Heart left ventricle (tissue), 16 donors: ENCODE data around the gene JDP2. TPM values are rescaled to one million over a fixed set of nuclear protein-coding genes. Genes with fewer than 3 reads are reported as not detected.

Experiments
- ATAC-seq, 4 donors: fragments of 200-7000 bp; cut with Tn5 transposase; one replicate each; pipeline ENCODE4 v1.9.1; 2020 to 2022; ENCODE audit warnings: moderate library complexity in 4 of 4, mild to moderate bottlenecking in 3 of 4, moderate number of reproducible peaks in 1 of 4
- DNase-seq, 5 donors: peaks; one replicate each; pipeline ENCODE4 v3.0.0-alpha.2; 2020
- H3K27ac ChIP-seq, 12 donors: fragments of 200-600 bp; sonication (generic) in 4 of 12; one replicate each; pipeline versions ENCODE4 v1.5.0 to v1.8.0; 2016 to 2022; ENCODE audit warnings: mild to moderate bottlenecking in 2 of 12
- H3K27me3 ChIP-seq, 9 donors: fragments of 200-600 bp; sonication (generic) in 2 of 9; one replicate each; pipeline versions ENCODE4 v1.5.1 to v1.8.0; 2016 to 2022; ENCODE audit warnings: mild to moderate bottlenecking in 3 of 9
- H3K36me3 ChIP-seq, 9 donors: fragments of 200-600 bp; sonication (generic) in 2 of 9; one replicate each; pipeline versions ENCODE4 v1.5.0 to v1.8.0; 2018 to 2022; ENCODE audit warnings: mild to moderate bottlenecking in 2 of 9
- H3K4me1 ChIP-seq, 12 donors: fragments of 200-600 bp; sonication (generic) in 4 of 12; one replicate each; pipeline versions ENCODE4 v1.5.0 to v1.8.0; 2016 to 2022; ENCODE audit warnings: mild to moderate bottlenecking in 3 of 12
- H3K4me3 ChIP-seq, 12 donors: fragments of 200-600 bp; sonication (generic) in 4 of 12; one replicate each; pipeline versions ENCODE4 v1.5.0 to v1.8.0; 2017 to 2022; ENCODE audit warnings: mild to moderate bottlenecking in 9 of 12, moderate library complexity in 4 of 12
- H3K9me3 ChIP-seq, 12 donors: fragments of 200-600 bp; sonication (generic) in 4 of 12; one replicate each; pipeline versions ENCODE4 v1.5.0 to v1.8.0; 2016 to 2022; ENCODE audit warnings: mild to moderate bottlenecking in 1 of 12
- CTCF ChIP-seq, 12 donors: fragments of 200-600 bp; sonication (generic) in 4 of 12; IDR thresholded peaks; one replicate each; pipeline versions ENCODE4 v1.5.0 to v1.8.0; 2018 to 2022; ENCODE audit warnings: antibody characterized with exemption in 12 of 12, mild to moderate bottlenecking in 5 of 12
- POLR2A ChIP-seq, 2 donors: fragments of 450-650 bp; IDR thresholded peaks; one replicate each; pipeline ENCODE4 v1.6.1; 2017; ENCODE audit warnings: antibody characterized with exemption in 2 of 2, mild to moderate bottlenecking in 2 of 2, moderate library complexity in 2 of 2
- WGBS, 4 donors: extraction: QIAGEN DNeasy Blood & Tissue Kit in 2 of 4; methylation state at CpG; one replicate each; pipeline versions ENCODE4 v1.1.5 to v1.1.7; 2013 to 2018; 5-methylcytosine and 5-hydroxymethylcytosine counted together
- intact Hi-C, 10 donors: fragments of 100-400 bp; cut with DNase I; formaldehyde crosslinking; loops; one replicate each; pipeline versions ENCODE4 v1.11.1 to v1.14.2; 2022
- polyA plus RNA-seq, 2 donors: library from polyadenylated mRNA; stranded (reverse); fragments of 200-250 nt; gene quantifications; one replicate each; pipeline ENCODE4 v1.2.3, GENCODE V29; 2013
- total RNA-seq, 9 donors: library from RNA; depleted of rRNA in 2 of 9; stranded (reverse); fragments of >200 nt in 2 of 9; fragmentation: NEBNext Ultra II Directional in 3 of 9; extraction: Animal tissue kit (Norgen Biotek cat#: 25700) in 3 of 9; gene quantifications; one replicate each; pipeline versions ENCODE4 v1.1.0 to v1.2.4, GENCODE V29; 2016 to 2023
- donor health status: ischemic (EF 13 %, LVEDD 7.1; RV severe dilation, severe dysfunction).
- donor health status: healthy with polysubstance abuse.
- donor health status: DM: no; HTN: yes; CAD: no.
- donor health status: DM: no; HTN: no; CAD: no.
- donor health status: ischemic (EF 25% LVEDD 6.9; RV normal size, moderate dysfunction).
- donor health status: ischemic (EF 25% LVEDD 5.7; RV mildly dilated, moderate dysfunction).
- donor health status: healthy.
- donor health status: DM: yes; HTN: yes; CAD: no.
- donor health status: ischemic (EF 35%, LVEDD 5.7; RV mildly dilated, moderate dysfunction).
- donor health status: nonischemic (EF 11% LVEDD 7.7; RV severe dilation, severe dysfunction).
- donor health status: DM: yes; HTN: yes; CAD: no.
- donor health status: PGD.
- donor health status: ischemic (EF 29% LVEDD 5.4; RV normal size, mild dysfunction).
- donor health status: nonischemic (EF 23%, LVEDD 6.1; RV moderate dilation, normal function).

The JDP2 gene
- total and polyA plus RNA-seq, 11 donors, result 12.2 to 72.6 (median 28.1) TPM

GRCh38 chr14:75492832-75493591 is 65.2 kb downstream of the JDP2 start:
- intact Hi-C loops, result loop anchor here in 1 of 10 donors (5.0 kb wide), 1 partner anchor 361 kb away; no protein-coding TSS in a partner anchor
- Histone ChIP-seq H3K9me3 (no peaks in the 10 kb centered on the region), H3K27me3 (no peaks in the 10 kb centered on the region), H3K4me3 (no peak overlapping the region), H3K4me1 (peaks cover 0 to 16% (median 0%) of the 10 kb centered on the region in 12 donors), H3K36me3 (no peaks in the 10 kb centered on the region), H3K27ac (no peak overlapping the region)
- TF ChIP-seq CTCF (IDR thresholded peaks at IDR 0.05), result no peak
- TF ChIP-seq POLR2A (IDR thresholded peaks at IDR 0.05), result no peak
- ATAC-seq (no peak), DNase-seq (no peak)
- 87 to 92% (median 92%) methylated on average over 9 of the region's 9 CpGs for WGBS, 4 donors

GRCh38 chr14:75493592-75494087 is 65.8 kb downstream of the JDP2 start:
- intact Hi-C loops, result loop anchor here in 1 of 10 donors (5.0 kb wide), 1 partner anchor 361 kb away; no protein-coding TSS in a partner anchor
- Histone ChIP-seq H3K36me3 (no peaks in the 10 kb centered on the region), H3K9me3 (no peaks in the 10 kb centered on the region), H3K27me3 (no peaks in the 10 kb centered on the region), H3K4me3 (no peak overlapping the region), H3K4me1 (peaks cover 0 to 14% (median 0%) of the 10 kb centered on the region in 12 donors), H3K27ac (no peak overlapping the region)
- TF ChIP-seq POLR2A (IDR thresholded peaks at IDR 0.05) (no peak), CTCF (IDR thresholded peaks at IDR 0.05) (no peak)
- no peak for ATAC-seq
- DNase-seq, result no peak
- 84 to 90% (median 85%) methylated on average over 8 of the region's 8 CpGs for WGBS, 4 donors

DNA sequence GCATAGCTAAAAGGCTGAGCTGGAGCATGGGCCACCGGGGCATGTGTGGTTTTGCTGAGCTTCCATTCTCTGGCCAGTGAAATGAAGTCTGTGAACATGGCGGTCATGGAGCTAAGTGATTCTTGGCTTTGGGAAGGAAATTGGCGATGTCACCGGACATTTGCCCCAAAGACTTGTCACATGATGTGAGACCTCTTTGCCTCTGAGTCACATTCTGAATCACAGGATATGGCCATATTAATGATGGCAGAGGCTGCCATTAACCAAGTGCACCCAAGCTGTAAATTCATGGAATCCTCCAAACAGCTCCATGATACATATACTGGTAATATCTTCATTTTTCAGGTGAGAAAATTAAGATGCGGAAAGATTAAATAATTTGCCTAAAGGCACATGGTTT is 67.1 kb downstream of the JDP2 start:
- Histone ChIP-seq H3K4me3 (no peak overlapping the region), H3K27ac (no peak overlapping the region), H3K36me3 (no peaks in the 10 kb centered on the region), H3K27me3 (no peaks in the 10 kb centered on the region), H3K4me1 (peaks cover 0 to 12% (median 0%) of the 10 kb centered on the region in 12 donors), H3K9me3 (no peaks in the 10 kb centered on the region)
- DNase-seq, result no peak
- TF ChIP-seq POLR2A (IDR thresholded peaks at IDR 0.05), result no peak
- no peak for TF ChIP-seq CTCF (IDR thresholded peaks at IDR 0.05)
- ATAC-seq, result no peak
- intact Hi-C loops, result loop anchor here in 2 of 10 donors (5.0 kb wide), 2 partner anchors 67 to 363 kb away; no protein-coding TSS in a partner anchor
- WGBS, 4 donors, result 91 to 98% (median 93%) methylated on average over 5 of the region's 5 CpGs

- Histone ChIP-seq H3K27ac (no peak overlapping the region), H3K4me1 (peaks cover 0 to 12% (median 0%) of the 10 kb centered on the region in 12 donors), H3K9me3 (no peaks in the 10 kb centered on the region), H3K4me3 (no peak overlapping the region), H3K27me3 (no peaks in the 10 kb centered on the region), H3K36me3 (no peaks in the 10 kb centered on the region)
- DNase-seq, result no peak
- intact Hi-C loops, result loop anchor here in 1 of 10 donors (5.0 kb wide), 1 partner anchor 67 kb away; no protein-coding TSS in a partner anchor
- 84 to 92% (median 91%) methylated on average over 3 of the region's 3 CpGs for WGBS, 4 donors
- no peak for ATAC-seq
- TF ChIP-seq POLR2A (IDR thresholded peaks at IDR 0.05) (no peak), CTCF (IDR thresholded peaks at IDR 0.05) (no peak)
Observed at GRCh38 chr14:75495399-75495798, 67.6 kb downstream of the JDP2 start.
